DOHH2 (cell line): Measurements from ENCODE around the gene OR12D3.

Experiments used
- CTCF ChIP-seq: fragments of 200-600 bp; sonication (generic); IDR thresholded peaks from one replicate; pipeline ENCODE4 v1.5.1; 2014; ENCODE audit warnings: antibody characterized with exemption, mild to moderate bottlenecking, low read depth, low read length; ENCODE audit not compliant: poor library complexity, severe bottlenecking
- EZH2phosphoT487 ChIP-seq: fragments of 200-600 bp; sonication (generic); IDR thresholded peaks from 2 replicates; pipeline ENCODE4 v1.6.1; 2017; ENCODE audit warnings: borderline replicate concordance, mild to moderate bottlenecking, antibody characterized with exemption, low read length, moderate library complexity, mixed read lengths

- TF ChIP-seq CTCF: no peak
- TF ChIP-seq EZH2phosphoT487: no peak
Measured at GRCh38 chr6:29399525-29399924, 24.4 kb upstream of the OR12D3 start.
